Parathyroid adenoma (tissue), 2 donors: Measurements from ENCODE around the gene ABCA3.
A peak's percentile ranks its signal among the peaks of the same experiment; 100 is the strongest.
"Not testable (repeated sequence)": the region's sequence is repeated elsewhere in the genome, so short reads cannot be mapped to it uniquely, and the experiment has no call there.

ENCODE experiments used
- H2AFZ ChIP-seq: fragments of 300-600 bp; sonication (generic); one replicate; pipeline ENCODE4 v1.7.0; 2017; ENCODE audit warnings: antibody characterized with exemption, mild to moderate bottlenecking
- H3K27ac ChIP-seq: fragments of 300-600 bp; sonication (generic); one replicate; pipeline ENCODE4 v1.7.0; 2017
- H3K27me3 ChIP-seq: fragments of 300-600 bp; sonication (generic); one replicate; pipeline ENCODE4 v1.7.0; 2017; ENCODE audit warnings: low read length; ENCODE audit not compliant: control insufficient read depth, insufficient read depth
- H3K36me3 ChIP-seq: fragments of 300-600 bp; sonication (generic); one replicate; pipeline ENCODE4 v1.7.0; 2017; ENCODE audit warnings: low read length; ENCODE audit not compliant: control insufficient read depth, insufficient read depth
- H3K4me1 ChIP-seq: fragments of 300-600 bp; sonication (generic); one replicate; pipeline ENCODE4 v1.7.0; 2017; ENCODE audit warnings: control low read depth
- H3K4me2 ChIP-seq: fragments of 300-600 bp; sonication (generic); one replicate; pipeline ENCODE4 v1.7.0; 2017; ENCODE audit warnings: low read length
- H3K4me3 ChIP-seq: fragments of 300-600 bp; sonication (generic); one replicate; pipeline ENCODE4 v1.7.0; 2017; ENCODE audit warnings: low read depth, low read length
- H3K79me2 ChIP-seq: fragments of 300-600 bp; sonication (generic); one replicate; pipeline ENCODE4 v1.7.0; 2017; ENCODE audit warnings: control low read depth
- H3K9ac ChIP-seq: fragments of 300-600 bp; sonication (generic); one replicate; pipeline ENCODE4 v1.7.0; 2017; ENCODE audit warnings: mild to moderate bottlenecking
- H3K9me3 ChIP-seq: fragments of 300-600 bp; sonication (generic); one replicate; pipeline ENCODE4 v1.7.0; 2017; ENCODE audit warnings: low read length; ENCODE audit not compliant: control insufficient read depth
- CTCF ChIP-seq: fragments of 300-600 bp; sonication (generic); IDR thresholded peaks from one replicate; pipeline ENCODE4 v1.7.0; 2017; ENCODE audit warnings: antibody characterized with exemption, mild to moderate bottlenecking
- donor health status: primary hyperparathyroidism.

Gene ABCA3

DNA sequence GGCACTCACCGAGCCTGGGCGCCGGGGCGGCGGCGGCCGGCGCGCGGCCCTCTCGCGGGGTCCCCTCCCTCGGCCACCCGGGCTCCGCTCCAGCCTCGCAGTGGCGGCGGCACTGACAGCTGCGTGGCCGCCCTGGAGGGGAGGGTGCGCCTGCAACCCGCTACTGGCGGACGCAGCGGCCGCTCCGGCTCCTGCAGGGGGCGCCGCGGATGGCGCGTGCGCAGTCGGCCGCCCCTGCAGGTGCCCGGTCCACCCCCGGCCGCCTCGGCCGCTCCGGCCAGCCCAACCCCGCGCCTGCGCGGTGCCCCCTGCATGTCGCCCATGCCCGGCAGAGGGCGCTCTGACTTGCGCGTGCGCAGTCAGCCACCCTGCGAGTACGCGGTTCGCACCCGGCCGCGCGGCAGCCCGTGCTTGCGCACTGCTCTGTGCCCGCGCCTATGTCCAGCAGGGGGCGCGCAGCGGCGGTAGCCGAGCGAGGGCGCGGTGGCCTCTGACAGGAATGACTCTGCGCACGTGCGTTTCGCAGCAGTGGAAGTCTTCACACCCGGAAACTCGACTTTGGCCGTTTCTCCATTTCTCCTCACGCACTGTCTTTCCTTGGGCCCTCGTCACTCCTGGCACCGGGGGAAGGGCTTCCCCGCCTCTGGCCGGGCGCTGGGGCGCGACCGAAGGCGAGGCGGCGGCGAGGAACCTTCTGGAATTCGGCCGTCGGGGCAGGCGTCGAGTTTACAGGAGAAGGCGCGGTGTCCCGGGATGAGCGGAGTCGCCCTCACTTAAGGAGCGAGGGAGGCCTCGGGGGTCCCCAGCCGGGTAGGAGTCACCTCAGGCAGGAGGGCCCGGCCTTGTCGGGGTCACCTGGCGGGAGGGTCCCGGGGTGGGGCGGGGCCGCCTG, at the start of gene ABCA3:
TSS of gene ABCA3 (minus strand) at position 165 of the 892 bp plus-strand sequence. CDS start 14,262 bp downstream, outside the sequence.
- H3K27ac ChIP-seq, result peak within 1 kb of the TSS; percentile 59
- H3K4me3 ChIP-seq, result peak within 1 kb of the TSS; percentile 66
- no peaks in the 10 kb centered on the region for H3K36me3 ChIP-seq
- no peaks in the 10 kb centered on the region for H3K27me3 ChIP-seq
- no peaks in the 10 kb centered on the region for H3K79me2 ChIP-seq
- peak within 1 kb of the TSS; percentile 69 for H3K4me2 ChIP-seq
- H2AFZ ChIP-seq, result peak within 1 kb of the TSS; percentile 97
- H3K9me3 ChIP-seq, result no peaks in the 10 kb centered on the region
- H3K9ac ChIP-seq, result peak within 1 kb of the TSS; percentile 6
- H3K4me1 ChIP-seq, result peaks cover 6% of the 10 kb centered on the region
- peak; percentile 99 for TF ChIP-seq CTCF

- no peak overlapping the region for H3K4me2 ChIP-seq
- no peaks in the 10 kb centered on the region for H3K27me3 ChIP-seq
- H2AFZ ChIP-seq, result no peak overlapping the region
- H3K27ac ChIP-seq, result no peak overlapping the region
- no peaks in the 10 kb centered on the region for H3K36me3 ChIP-seq
- H3K4me3 ChIP-seq, result no peak overlapping the region
- H3K79me2 ChIP-seq, result no peaks in the 10 kb centered on the region
- TF ChIP-seq CTCF, result no peak
- H3K9me3 ChIP-seq, result no peaks in the 10 kb centered on the region
- peaks cover 5% of the 10 kb centered on the region for H3K4me1 ChIP-seq
- H3K9ac ChIP-seq, result no peak overlapping the region
Measured at GRCh38 chr16:2388875-2389433, 48.4 kb upstream of the ABCA3 start.

GRCh38 chr16:2388139-2388874, 47.8 kb upstream of the ABCA3 start:
- H3K36me3 ChIP-seq, result no peaks in the 10 kb centered on the region
- TF ChIP-seq CTCF, result no peak
- H3K4me3 ChIP-seq, result no peak overlapping the region
- H3K4me1 ChIP-seq, result peaks cover 5% of the 10 kb centered on the region
- no peak overlapping the region for H2AFZ ChIP-seq
- no peak overlapping the region for H3K9ac ChIP-seq
- no peaks in the 10 kb centered on the region for H3K9me3 ChIP-seq
- H3K27me3 ChIP-seq, result no peaks in the 10 kb centered on the region
- no peak overlapping the region for H3K4me2 ChIP-seq
- H3K27ac ChIP-seq, result no peak overlapping the region
- no peaks in the 10 kb centered on the region for H3K79me2 ChIP-seq

DNA sequence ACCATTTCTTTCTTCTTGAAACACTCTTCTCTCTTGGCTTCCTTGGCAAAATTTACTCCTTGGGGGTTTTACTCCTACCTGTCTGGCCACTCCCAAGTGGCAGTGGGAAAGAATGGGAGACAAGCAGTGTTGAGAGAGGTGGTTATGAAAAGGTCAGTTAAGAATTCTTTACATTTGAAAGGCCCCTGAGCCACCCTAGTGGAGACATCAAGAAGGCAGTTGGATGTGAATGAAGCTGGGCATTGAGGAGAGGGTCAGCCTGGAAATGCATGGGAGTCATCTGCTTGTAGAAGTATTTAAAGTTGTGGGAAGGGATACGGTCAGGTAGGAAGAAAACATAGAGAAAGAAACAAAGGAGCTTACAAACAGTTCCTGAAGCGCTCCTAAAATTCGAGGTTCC, 46.5 kb upstream of the ABCA3 start:
- no peaks in the 10 kb centered on the region for H3K9me3 ChIP-seq
- H3K4me1 ChIP-seq, result peaks cover 5% of the 10 kb centered on the region
- H3K4me3 ChIP-seq, result no peak overlapping the region
- no peaks in the 10 kb centered on the region for H3K27me3 ChIP-seq
- H3K9ac ChIP-seq, result no peak overlapping the region
- H2AFZ ChIP-seq, result no peak overlapping the region
- TF ChIP-seq CTCF, result no peak
- no peak overlapping the region for H3K27ac ChIP-seq
- no peaks in the 10 kb centered on the region for H3K36me3 ChIP-seq
- no peaks in the 10 kb centered on the region for H3K79me2 ChIP-seq
- H3K4me2 ChIP-seq, result no peak overlapping the region

DNA sequence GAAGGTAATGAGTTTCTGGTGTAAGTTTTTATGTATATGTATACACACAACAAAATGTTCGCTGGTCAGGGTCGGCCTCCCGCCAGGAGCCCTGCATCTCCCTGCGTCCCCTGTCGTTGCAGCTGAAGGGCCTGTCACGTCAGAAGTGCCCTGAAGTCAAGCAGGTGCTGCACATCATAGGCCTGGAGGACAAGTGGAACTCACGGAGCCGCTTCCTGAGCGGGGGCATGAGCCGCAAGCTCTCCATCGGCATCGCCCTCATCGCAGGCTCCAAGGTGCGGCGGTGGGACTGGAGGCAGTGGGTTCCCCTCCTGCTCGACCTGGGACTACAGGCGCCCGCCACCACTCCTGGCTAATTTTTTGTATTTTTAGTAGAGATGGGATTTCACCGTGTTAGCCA, 45.5 kb upstream of the ABCA3 start:
- not testable (repeated sequence) for H3K36me3 ChIP-seq, H2AFZ ChIP-seq, H3K27ac ChIP-seq, H3K79me2 ChIP-seq, H3K4me1 ChIP-seq, H3K9ac ChIP-seq, H3K4me3 ChIP-seq, H3K9me3 ChIP-seq, H3K4me2 ChIP-seq, H3K27me3 ChIP-seq
